RWPE2 (cell line): ENCODE results near the gene RFFL.

Source experiments
- ATAC-seq: fragments of 200-7000 bp; cut with Tn5 transposase; 3 replicates; pipeline ENCODE4 v1.9.1; 2021; ENCODE audit warnings: low read depth
- DNase-seq: peaks from one replicate; pipeline ENCODE4 v3.0.0-alpha.2; 2020; ENCODE audit warnings: low spot score
- H3K27ac ChIP-seq: fragments of 450-650 bp; 2 replicates; pipeline ENCODE4 v1.5.1; 2017; ENCODE audit warnings: mild to moderate bottlenecking; ENCODE audit not compliant: poor library complexity, severe bottlenecking
- H3K27me3 ChIP-seq: fragments of 250-450 bp; sonication (Bioruptor Pico); 2 replicates; pipeline ENCODE4 v1.5.1; 2021; ENCODE audit warnings: mild to moderate bottlenecking, moderate library complexity; ENCODE audit not compliant: insufficient read depth, poor library complexity, severe bottlenecking
- H3K36me3 ChIP-seq: fragments of 250-450 bp; sonication (Bioruptor Pico); 2 replicates; pipeline ENCODE4 v1.5.1; 2020; ENCODE audit warnings: low read depth, mild to moderate bottlenecking, moderate library complexity
- H3K4me1 ChIP-seq: fragments of 250-450 bp; sonication (Bioruptor Pico); 2 replicates; pipeline ENCODE4 v1.5.1; 2021; ENCODE audit warnings: mild to moderate bottlenecking, moderate library complexity; ENCODE audit not compliant: insufficient read depth, poor library complexity, severe bottlenecking
- H3K4me3 ChIP-seq: fragments of 250-450 bp; sonication (Bioruptor Pico); 2 replicates; pipeline ENCODE4 v1.5.1; 2021; ENCODE audit warnings: mild to moderate bottlenecking, moderate library complexity; ENCODE audit not compliant: severe bottlenecking
- H3K9me3 ChIP-seq: fragments of 250-450 bp; sonication (Bioruptor Pico); 2 replicates; pipeline ENCODE4 v1.5.1; 2021; ENCODE audit warnings: mild to moderate bottlenecking, moderate library complexity; ENCODE audit not compliant: severe bottlenecking
- TF ChIP-seq, protein P1 (sequence below): fragments of 450-650 bp; IDR thresholded peaks from one replicate; pipeline ENCODE4 v1.5.1; 2017; ENCODE audit warnings: mild to moderate bottlenecking, moderate library complexity; ENCODE audit not compliant: poor library complexity, severe bottlenecking

Gene RFFL

GRCh38 chr17:35010093-35010492 lies 53.4 kb downstream of the RFFL start:
- Histone ChIP-seq H3K36me3 (peaks cover 40% of the 10 kb centered on the region), H3K4me3 (no peak overlapping the region), H3K27me3 (no peaks in the 10 kb centered on the region), H3K27ac (no peak overlapping the region), H3K9me3 (no peaks in the 10 kb centered on the region), H3K4me1 (no peaks in the 10 kb centered on the region)
- ATAC-seq = no peak; the same call in 2 of the 3 replicates
- TF ChIP-seq, protein P1, sequence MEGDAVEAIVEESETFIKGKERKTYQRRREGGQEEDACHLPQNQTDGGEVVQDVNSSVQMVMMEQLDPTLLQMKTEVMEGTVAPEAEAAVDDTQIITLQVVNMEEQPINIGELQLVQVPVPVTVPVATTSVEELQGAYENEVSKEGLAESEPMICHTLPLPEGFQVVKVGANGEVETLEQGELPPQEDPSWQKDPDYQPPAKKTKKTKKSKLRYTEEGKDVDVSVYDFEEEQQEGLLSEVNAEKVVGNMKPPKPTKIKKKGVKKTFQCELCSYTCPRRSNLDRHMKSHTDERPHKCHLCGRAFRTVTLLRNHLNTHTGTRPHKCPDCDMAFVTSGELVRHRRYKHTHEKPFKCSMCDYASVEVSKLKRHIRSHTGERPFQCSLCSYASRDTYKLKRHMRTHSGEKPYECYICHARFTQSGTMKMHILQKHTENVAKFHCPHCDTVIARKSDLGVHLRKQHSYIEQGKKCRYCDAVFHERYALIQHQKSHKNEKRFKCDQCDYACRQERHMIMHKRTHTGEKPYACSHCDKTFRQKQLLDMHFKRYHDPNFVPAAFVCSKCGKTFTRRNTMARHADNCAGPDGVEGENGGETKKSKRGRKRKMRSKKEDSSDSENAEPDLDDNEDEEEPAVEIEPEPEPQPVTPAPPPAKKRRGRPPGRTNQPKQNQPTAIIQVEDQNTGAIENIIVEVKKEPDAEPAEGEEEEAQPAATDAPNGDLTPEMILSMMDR = no peak
- no peak for DNase-seq

GRCh38 chr17:35006961-35007360 lies 56.5 kb downstream of the RFFL start:
- peaks cover 24% of the 10 kb centered on the region for H3K36me3 ChIP-seq
- TF ChIP-seq, protein P1 = no peak

DNA sequence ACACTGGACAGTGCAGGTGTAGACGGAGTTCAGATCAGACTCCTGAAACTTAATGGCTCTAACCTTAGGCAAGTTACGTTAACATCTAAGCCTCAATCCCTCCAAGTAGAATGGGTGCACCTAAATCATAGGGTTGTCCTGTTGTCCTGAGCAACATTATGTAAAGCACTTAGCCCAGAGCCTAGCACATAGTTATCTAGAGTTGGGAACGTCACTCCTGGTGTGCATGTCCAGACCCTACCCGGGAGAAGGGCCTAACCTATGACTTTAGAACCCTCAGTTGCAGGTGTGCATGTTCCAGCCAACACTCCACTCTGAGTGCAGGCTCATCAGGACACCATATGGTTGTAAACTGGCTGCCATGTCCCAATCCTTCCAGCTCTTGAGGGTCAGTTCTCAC lies 57.2 kb downstream of the RFFL start:
- no peaks in the 10 kb centered on the region for H3K27me3 ChIP-seq
- H3K36me3 ChIP-seq = peaks cover 28% of the 10 kb centered on the region
- H3K27ac ChIP-seq = no peak overlapping the region
- DNase-seq = no peak
- no peaks in the 10 kb centered on the region for H3K4me1 ChIP-seq
- no peak overlapping the region for H3K4me3 ChIP-seq
- H3K9me3 ChIP-seq = no peaks in the 10 kb centered on the region
- TF ChIP-seq, protein P1 = no peak
- ATAC-seq = no peak

More at GRCh38 chr17:35006961-35007360, 56.5 kb downstream of the RFFL start:
- no peak for DNase-seq
- Histone ChIP-seq H3K27ac (no peak overlapping the region), H3K4me3 (no peak overlapping the region), H3K9me3 (no peaks in the 10 kb centered on the region), H3K4me1 (no peaks in the 10 kb centered on the region), H3K27me3 (no peaks in the 10 kb centered on the region)
- no peak for ATAC-seq

DNA sequence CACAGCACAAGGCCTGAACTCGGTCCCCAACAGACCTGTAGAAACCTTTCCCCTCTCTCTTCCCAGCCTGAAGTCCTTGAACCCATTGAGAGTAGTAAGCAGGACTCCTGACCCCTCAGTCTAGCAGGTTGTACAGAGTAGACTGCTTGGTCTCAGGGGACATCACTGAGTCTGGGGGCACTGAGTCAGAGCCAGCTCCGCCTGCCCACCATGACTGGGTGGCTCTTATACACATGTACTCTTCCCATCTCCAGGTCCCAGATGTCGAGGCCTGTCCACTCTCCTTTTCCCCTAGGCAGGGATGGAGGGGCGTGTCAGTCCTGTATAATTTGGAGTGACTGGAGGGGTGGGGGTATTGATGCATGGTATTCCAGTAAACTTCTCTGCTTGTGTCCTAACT lies 59.7 kb downstream of the RFFL start:
- TF ChIP-seq, protein P1 = no peak
- ATAC-seq = no peak
- no peaks in the 10 kb centered on the region for H3K27me3 ChIP-seq
- no peak overlapping the region for H3K4me3 ChIP-seq
- peaks cover 34% of the 10 kb centered on the region for H3K36me3 ChIP-seq
- no peaks in the 10 kb centered on the region for H3K9me3 ChIP-seq
- H3K4me1 ChIP-seq = no peaks in the 10 kb centered on the region
- no peak for DNase-seq
- H3K27ac ChIP-seq = no peak overlapping the region

DNA sequence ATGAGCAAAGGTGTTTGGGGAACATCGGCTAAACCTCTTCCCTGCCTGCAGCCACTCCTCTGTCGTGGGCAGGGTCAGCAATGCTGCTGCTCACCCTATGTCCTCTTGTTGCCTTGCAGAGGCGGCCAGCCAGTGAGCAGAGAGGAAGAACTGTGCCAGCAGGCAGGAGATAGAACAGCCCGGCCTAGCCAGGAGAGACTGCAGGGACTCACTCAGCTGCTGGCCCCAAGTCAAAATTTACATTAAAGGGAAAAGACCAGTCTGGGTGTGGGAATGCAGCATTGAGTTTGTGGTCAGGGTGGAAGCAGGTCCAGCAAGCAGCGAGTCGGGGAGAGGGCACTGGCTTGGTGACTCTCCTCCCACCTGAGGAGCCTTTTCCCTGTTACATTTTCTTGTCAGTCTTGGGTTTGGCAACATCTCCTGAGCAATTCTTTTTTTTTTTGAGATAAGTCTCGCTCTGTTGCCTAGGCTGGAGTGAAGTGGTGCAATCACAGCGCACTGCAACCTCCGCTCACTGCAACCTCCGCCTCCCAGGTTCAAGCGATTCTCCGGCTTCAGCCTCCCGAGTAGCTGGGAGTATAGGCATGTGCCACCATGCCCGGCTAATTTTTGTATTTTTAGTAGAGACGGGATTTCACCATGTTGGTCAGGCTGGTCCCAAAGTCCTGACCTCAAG lies 60.5 kb downstream of the RFFL start:
- no peak overlapping the region for H3K27ac ChIP-seq
- DNase-seq = no peak
- H3K9me3 ChIP-seq = no peaks in the 10 kb centered on the region
- TF ChIP-seq, protein P1 = no peak
- H3K27me3 ChIP-seq = no peaks in the 10 kb centered on the region
- H3K36me3 ChIP-seq = peaks cover 38% of the 10 kb centered on the region
- H3K4me3 ChIP-seq = no peak overlapping the region
- ATAC-seq = no peak
- H3K4me1 ChIP-seq = no peaks in the 10 kb centered on the region
